SU-DHL-6 (cell line): Measurements from ENCODE around the gene RSBN1L.
"Not testable (repeated sequence)": the region's sequence is repeated elsewhere in the genome, so short reads cannot be mapped to it uniquely, and the experiment has no call there.

Source experiments
- H2AFZ ChIP-seq: fragments of 200-600 bp; sonication (generic); 2 replicates; pipeline ENCODE4 v1.6.1; 2014; ENCODE audit warnings: low read depth, mild to moderate bottlenecking, moderate library complexity, mixed read lengths, antibody characterized with exemption, low read length; ENCODE audit not compliant: severe bottlenecking
- H3F3A ChIP-seq: fragments of 200-600 bp; shearing (Covaris generic); 2 replicates; pipeline ENCODE4 v1.6.0; 2016; ENCODE audit warnings: antibody characterized with exemption, mild to moderate bottlenecking; ENCODE audit not compliant: insufficient read depth
- H3K27ac ChIP-seq: fragments of 200-600 bp; sonication (generic); 2 replicates; pipeline ENCODE4 v1.5.1; 2016; ENCODE audit warnings: low read depth, mild to moderate bottlenecking, low read length, moderate library complexity, mixed read lengths
- H3K27me3 ChIP-seq: fragments of 200-600 bp; sonication (generic), shearing (Covaris generic); 2 replicates; pipeline ENCODE4 v1.6.0; 2014; ENCODE audit warnings: mild to moderate bottlenecking, low read length
- H3K36me3 ChIP-seq: fragments of 200-600 bp; sonication (generic); 2 replicates; pipeline ENCODE4 v1.6.1; 2014; ENCODE audit warnings: mild to moderate bottlenecking, low read length, mixed read lengths
- H3K4me2 ChIP-seq: fragments of 300-600, 200-600 bp; shearing (Covaris generic), sonication (generic); 2 replicates; pipeline ENCODE4 v1.6.0; 2014; ENCODE audit warnings: low read length, low read depth, mild to moderate bottlenecking; ENCODE audit not compliant: poor library complexity, severe bottlenecking
- H3K4me3 ChIP-seq: fragments of 200-600 bp; sonication (generic); 2 replicates; pipeline ENCODE4 v1.5.1; 2014; ENCODE audit warnings: antibody characterized with exemption, low read length, mild to moderate bottlenecking, mixed read lengths; ENCODE audit not compliant: insufficient read depth, poor library complexity, severe bottlenecking
- H3K79me2 ChIP-seq: fragments of 200-600 bp; sonication (generic); 2 replicates; pipeline ENCODE4 v1.6.1; 2014; ENCODE audit warnings: mild to moderate bottlenecking, low read length, moderate library complexity; ENCODE audit not compliant: insufficient read depth
- H3K9ac ChIP-seq: fragments of 200-600 bp; sonication (generic); 2 replicates; pipeline ENCODE4 v1.7.0; 2014; ENCODE audit warnings: mild to moderate bottlenecking, low read length
- H3K9me2 ChIP-seq: fragments of 200-600 bp; sonication (generic); replicated peaks from 2 replicates; pipeline ENCODE4 v1.6.1; 2014; ENCODE audit warnings: low read length; ENCODE audit not compliant: insufficient read depth
- H3K9me3 ChIP-seq: fragments of 200-600 bp; sonication (generic); 2 replicates; pipeline ENCODE4 v1.6.1; 2014; ENCODE audit warnings: low read length, mixed read lengths; ENCODE audit not compliant: insufficient read depth
- H4K20me1 ChIP-seq: fragments of 200-600 bp; sonication (generic); 2 replicates; pipeline ENCODE4 v1.6.1; 2014; ENCODE audit warnings: low read depth, mild to moderate bottlenecking, antibody characterized with exemption, low read length, moderate library complexity, mixed read lengths
- EZH2phosphoT487 ChIP-seq: fragments of 200-600 bp; sonication (generic), shearing (Covaris generic); conservative IDR thresholded peaks from 2 replicates; pipeline ENCODE4 v1.6.1; 2018; ENCODE audit warnings: mild to moderate bottlenecking, antibody characterized with exemption, low read length, moderate library complexity, mixed read lengths
- TF ChIP-seq, protein P1 (sequence below): fragments of 200-600 bp; sonication (generic); IDR thresholded peaks from one replicate; pipeline ENCODE4 v1.5.1; 2017; ENCODE audit warnings: antibody characterized with exemption, mild to moderate bottlenecking, low read length, moderate library complexity; ENCODE audit not compliant: insufficient read depth, poor library complexity, severe bottlenecking

Gene RSBN1L

GRCh38 chr7:77710067-77710466, 13.8 kb downstream of the RSBN1L start:
- H2AFZ ChIP-seq = no peak overlapping the region
- H3K9me3 ChIP-seq = no peaks in the 10 kb centered on the region
- H3K9me2 ChIP-seq = no peaks in the 10 kb centered on the region
- TF ChIP-seq, protein P1, sequence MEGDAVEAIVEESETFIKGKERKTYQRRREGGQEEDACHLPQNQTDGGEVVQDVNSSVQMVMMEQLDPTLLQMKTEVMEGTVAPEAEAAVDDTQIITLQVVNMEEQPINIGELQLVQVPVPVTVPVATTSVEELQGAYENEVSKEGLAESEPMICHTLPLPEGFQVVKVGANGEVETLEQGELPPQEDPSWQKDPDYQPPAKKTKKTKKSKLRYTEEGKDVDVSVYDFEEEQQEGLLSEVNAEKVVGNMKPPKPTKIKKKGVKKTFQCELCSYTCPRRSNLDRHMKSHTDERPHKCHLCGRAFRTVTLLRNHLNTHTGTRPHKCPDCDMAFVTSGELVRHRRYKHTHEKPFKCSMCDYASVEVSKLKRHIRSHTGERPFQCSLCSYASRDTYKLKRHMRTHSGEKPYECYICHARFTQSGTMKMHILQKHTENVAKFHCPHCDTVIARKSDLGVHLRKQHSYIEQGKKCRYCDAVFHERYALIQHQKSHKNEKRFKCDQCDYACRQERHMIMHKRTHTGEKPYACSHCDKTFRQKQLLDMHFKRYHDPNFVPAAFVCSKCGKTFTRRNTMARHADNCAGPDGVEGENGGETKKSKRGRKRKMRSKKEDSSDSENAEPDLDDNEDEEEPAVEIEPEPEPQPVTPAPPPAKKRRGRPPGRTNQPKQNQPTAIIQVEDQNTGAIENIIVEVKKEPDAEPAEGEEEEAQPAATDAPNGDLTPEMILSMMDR = no peak
- TF ChIP-seq EZH2phosphoT487 = no peak
- H3K4me2 ChIP-seq = no peak overlapping the region
- H4K20me1 ChIP-seq = peaks cover 34% of the 10 kb centered on the region
- no peak overlapping the region for H3K4me3 ChIP-seq
- H3K9ac ChIP-seq = no peak overlapping the region
- peaks cover 24% of the 10 kb centered on the region; the same call in 1 of the 2 replicates for H3K36me3 ChIP-seq
- peaks cover 100% of the 10 kb centered on the region for H3K79me2 ChIP-seq
- no peaks in the 10 kb centered on the region for H3K27me3 ChIP-seq
- H3F3A ChIP-seq = no peaks in the 10 kb centered on the region; the same call in 1 of the 2 replicates
- no peak overlapping the region for H3K27ac ChIP-seq

- Histone ChIP-seq H3K27me3 (no peaks in the 10 kb centered on the region), H2AFZ (no peak overlapping the region), H3K36me3 (peaks cover 29% of the 10 kb centered on the region; the same call in 1 of the 2 replicates), H3K27ac (no peak overlapping the region), H3K79me2 (peaks cover 100% of the 10 kb centered on the region), H3K4me2 (no peak overlapping the region), H3F3A (no peaks in the 10 kb centered on the region; the same call in 1 of the 2 replicates), H3K9me2 (no peaks in the 10 kb centered on the region), H3K9me3 (no peaks in the 10 kb centered on the region), H4K20me1 (peaks cover 40% of the 10 kb centered on the region), H3K9ac (no peak overlapping the region), H3K4me3 (no peak overlapping the region)
- TF ChIP-seq, protein P1 = no peak
- TF ChIP-seq EZH2phosphoT487 = no peak
Observed at GRCh38 chr7:77710861-77711260, 14.6 kb downstream of the RSBN1L start.

DNA sequence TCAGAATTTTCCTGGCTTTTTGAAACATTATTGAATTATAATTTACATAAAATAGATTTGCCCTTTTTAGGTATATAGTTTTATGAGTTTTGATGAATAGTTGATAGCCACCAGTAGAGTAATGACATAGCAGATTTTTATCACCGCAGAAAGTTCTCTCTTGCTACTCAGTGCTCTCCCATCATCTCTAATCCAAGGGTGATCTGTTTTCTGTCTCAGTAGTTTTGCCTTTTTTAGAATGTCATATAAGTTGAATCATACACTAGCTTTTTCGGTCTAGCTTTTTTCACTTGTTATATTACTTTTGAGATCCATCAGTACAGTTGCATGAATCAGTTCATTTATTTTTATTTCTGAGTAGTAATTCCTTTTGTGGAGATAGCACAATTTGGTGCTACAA, 17.9 kb downstream of the RSBN1L start:
- no peaks in the 10 kb centered on the region for H3K9me3 ChIP-seq
- no peak overlapping the region for H3K4me2 ChIP-seq
- no peaks in the 10 kb centered on the region for H3K27me3 ChIP-seq
- H3F3A ChIP-seq = peaks cover 6% of the 10 kb centered on the region; the same call in 1 of the 2 replicates
- TF ChIP-seq EZH2phosphoT487 = no peak
- TF ChIP-seq, protein P1 = no peak
- H3K9me2 ChIP-seq = no peaks in the 10 kb centered on the region
- peaks cover 57% of the 10 kb centered on the region for H4K20me1 ChIP-seq
- H3K4me3 ChIP-seq = no peak overlapping the region
- no peak overlapping the region for H3K9ac ChIP-seq
- H3K36me3 ChIP-seq = peaks cover 25% of the 10 kb centered on the region; the same call in 1 of the 2 replicates
- H2AFZ ChIP-seq = no peak overlapping the region
- H3K27ac ChIP-seq = no peak overlapping the region
- peaks cover 100% of the 10 kb centered on the region for H3K79me2 ChIP-seq

- H3K9me2 ChIP-seq, H3K4me2 ChIP-seq, H2AFZ ChIP-seq, H3K9me3 ChIP-seq, H3K4me3 ChIP-seq, H3K27me3 ChIP-seq, H3K27ac ChIP-seq, H3F3A ChIP-seq, H3K9ac ChIP-seq: not testable (repeated sequence)
- Histone ChIP-seq H3K79me2 (peaks cover 100% of the 10 kb centered on the region), H3K36me3 (peaks cover 25% of the 10 kb centered on the region; the same call in 1 of the 2 replicates), H4K20me1 (peaks cover 57% of the 10 kb centered on the region)
Observed at GRCh38 chr7:77714931-77715330, 18.7 kb downstream of the RSBN1L start.
